Measurements from ENCODE around the gene FOXA3. TPM values are rescaled to one million over a fixed set of nuclear protein-coding genes. Genes with fewer than 3 reads are reported as not detected.
A peak's percentile ranks its signal among the peaks of the same experiment; 100 is the strongest.

FOXA3 gene
- total RNA-seq, 1 experiment from 2014 or later, result 22.2 TPM

DNA sequence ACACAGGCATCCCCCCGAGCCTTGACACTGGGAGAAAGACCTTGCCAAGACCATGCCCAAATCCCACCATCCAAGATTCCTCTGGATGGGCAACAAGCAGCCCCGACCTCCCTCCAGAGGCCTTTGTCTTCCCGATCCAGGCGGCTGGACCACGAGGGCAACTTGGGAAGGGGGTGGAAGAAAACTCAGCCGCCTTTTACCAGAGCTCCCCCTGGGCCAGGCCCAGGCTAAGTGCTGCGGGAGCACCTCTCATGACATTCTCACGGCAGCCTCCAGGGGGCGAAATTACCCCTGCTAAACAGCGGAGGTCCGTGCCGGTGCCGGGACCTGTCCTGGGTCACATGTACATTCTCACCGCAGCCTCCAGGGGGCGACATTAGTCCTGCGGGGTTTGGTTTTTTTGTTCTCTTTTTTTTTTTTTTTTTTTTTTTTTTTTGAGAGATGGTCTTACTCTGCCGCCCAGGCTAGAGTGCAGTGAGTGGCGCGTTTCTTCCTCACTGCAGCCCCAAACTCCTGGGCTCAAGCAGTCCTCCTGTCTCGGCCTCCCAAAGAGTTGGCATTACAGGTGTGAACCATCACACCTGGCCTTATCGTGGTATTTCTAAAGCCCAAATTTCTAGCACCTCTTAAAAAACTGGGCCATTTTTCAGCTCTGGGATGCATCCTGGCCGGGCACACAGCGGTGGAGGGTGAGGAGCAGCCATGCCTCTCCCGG lies 47.0 kb upstream of the FOXA3 start:
- Histone ChIP-seq H2BK5ac (ENCODE audit: insufficient read length, low read length) (no peak overlapping the region), H3K27ac (ENCODE audit: insufficient read length, low read depth, low read length) (no peak overlapping the region), H3K23me2 (ENCODE audit: insufficient read length, low read depth, low read length, poor library complexity, severe bottlenecking) (peaks cover 13% of the 10 kb centered on the region), H2BK12ac (ENCODE audit: insufficient read length, low read depth, low read length) (no peak overlapping the region), H3K18ac (ENCODE audit: insufficient read length, low read depth, low read length) (peak overlapping the region; percentile 88), H2BK120ac (ENCODE audit: low read depth, low read length, poor library complexity, severe bottlenecking) (no peak overlapping the region), H4K8ac (replicated peaks; ENCODE audit: insufficient read length, low read depth, low read length) (no peak overlapping the region), H3K9ac (ENCODE audit: extremely low read depth, insufficient read length, low read length) (peak overlapping the region; percentile 43), H2BK15ac (ENCODE audit: low read depth, low read length) (no peak overlapping the region), H3K4ac (ENCODE audit: low read depth, low read length) (no peak overlapping the region), H2AFZ (ENCODE audit: low read length) (no peak overlapping the region), H3K14ac (ENCODE audit: insufficient read depth, low read length) (peak overlapping the region; percentile 50; the same call in 1 of the 2 replicates), H3K23ac (ENCODE audit: insufficient read length, low read depth, low read length) (no peak overlapping the region), H3K79me2 (ENCODE audit: insufficient read depth, low read length) (no peaks in the 10 kb centered on the region), H3K9me3 (ENCODE audit: control insufficient read depth, low read depth, low read length) (no peaks in the 10 kb centered on the region), H3K79me1 (ENCODE audit: insufficient read depth, low read depth, low read length, poor library complexity, severe bottlenecking) (no peaks in the 10 kb centered on the region), H3K4me1 (ENCODE audit: insufficient read depth, low read length) (0 out of 2 replicates have a peak, but pooled peaks cover 1% of the 10 kb centered on the region), H4K91ac (ENCODE audit: insufficient read length, low read depth, low read length) (no peak overlapping the region), H3K56ac (ENCODE audit: insufficient read length, low read depth, low read length) (no peak overlapping the region), H3K27me3 (ENCODE audit: insufficient read depth, low read length) (no peaks in the 10 kb centered on the region), H2BK20ac (ENCODE audit: low read depth, low read length, poor library complexity, severe bottlenecking) (no peak overlapping the region), H3T11ph (ENCODE audit: low read length) (no peak overlapping the region), H4K5ac (ENCODE audit: insufficient read length, low read depth, low read length) (no peak overlapping the region), H4K20me1 (ENCODE audit: control insufficient read depth, insufficient read depth, insufficient read length) (no peaks in the 10 kb centered on the region), H2AK5ac (ENCODE audit: insufficient read length, low read length) (no peak overlapping the region), H3K4me2 (ENCODE audit: insufficient read depth, insufficient read length, low read length) (peak overlapping the region; percentile 12)
- WGBS (ENCODE audit: extremely low coverage, insufficient read length, low lambda C conversion rate), result no CpG with 5 or more reads among the region's 24 CpGs
- H3K4me1 Mint-ChIP-seq, result peaks cover 24 to 40% of the 10 kb centered on the region in 2 experiments
- peaks cover 7 to 35% (median 33%) of the 10 kb centered on the region in 3 experiments; a peak in 6 of 7 replicates for H3K36me3 Mint-ChIP-seq (ENCODE audit: insufficient read depth in 1 of 3, low read depth in 3 of 3)
- DNase-seq, result peak; percentile 98
- no peaks in the 10 kb centered on the region for H3K9me3 Mint-ChIP-seq
- TF ChIP-seq, protein P1, sequence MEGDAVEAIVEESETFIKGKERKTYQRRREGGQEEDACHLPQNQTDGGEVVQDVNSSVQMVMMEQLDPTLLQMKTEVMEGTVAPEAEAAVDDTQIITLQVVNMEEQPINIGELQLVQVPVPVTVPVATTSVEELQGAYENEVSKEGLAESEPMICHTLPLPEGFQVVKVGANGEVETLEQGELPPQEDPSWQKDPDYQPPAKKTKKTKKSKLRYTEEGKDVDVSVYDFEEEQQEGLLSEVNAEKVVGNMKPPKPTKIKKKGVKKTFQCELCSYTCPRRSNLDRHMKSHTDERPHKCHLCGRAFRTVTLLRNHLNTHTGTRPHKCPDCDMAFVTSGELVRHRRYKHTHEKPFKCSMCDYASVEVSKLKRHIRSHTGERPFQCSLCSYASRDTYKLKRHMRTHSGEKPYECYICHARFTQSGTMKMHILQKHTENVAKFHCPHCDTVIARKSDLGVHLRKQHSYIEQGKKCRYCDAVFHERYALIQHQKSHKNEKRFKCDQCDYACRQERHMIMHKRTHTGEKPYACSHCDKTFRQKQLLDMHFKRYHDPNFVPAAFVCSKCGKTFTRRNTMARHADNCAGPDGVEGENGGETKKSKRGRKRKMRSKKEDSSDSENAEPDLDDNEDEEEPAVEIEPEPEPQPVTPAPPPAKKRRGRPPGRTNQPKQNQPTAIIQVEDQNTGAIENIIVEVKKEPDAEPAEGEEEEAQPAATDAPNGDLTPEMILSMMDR (conservative IDR thresholded peaks at IDR 0.05), result peak; percentile 99
- peaks cover 4% of the 10 kb centered on the region for H3K27me3 Mint-ChIP-seq (ENCODE audit: low read depth)
- peak overlapping the region; percentile 90 to 97 (median 90) for H3K27ac Mint-ChIP-seq
- peak overlapping the region; percentile 85 to 95 for H3K4me3 Mint-ChIP-seq
